Measurements from ENCODE around the gene LRRC71.

LRRC71 gene

DNA sequence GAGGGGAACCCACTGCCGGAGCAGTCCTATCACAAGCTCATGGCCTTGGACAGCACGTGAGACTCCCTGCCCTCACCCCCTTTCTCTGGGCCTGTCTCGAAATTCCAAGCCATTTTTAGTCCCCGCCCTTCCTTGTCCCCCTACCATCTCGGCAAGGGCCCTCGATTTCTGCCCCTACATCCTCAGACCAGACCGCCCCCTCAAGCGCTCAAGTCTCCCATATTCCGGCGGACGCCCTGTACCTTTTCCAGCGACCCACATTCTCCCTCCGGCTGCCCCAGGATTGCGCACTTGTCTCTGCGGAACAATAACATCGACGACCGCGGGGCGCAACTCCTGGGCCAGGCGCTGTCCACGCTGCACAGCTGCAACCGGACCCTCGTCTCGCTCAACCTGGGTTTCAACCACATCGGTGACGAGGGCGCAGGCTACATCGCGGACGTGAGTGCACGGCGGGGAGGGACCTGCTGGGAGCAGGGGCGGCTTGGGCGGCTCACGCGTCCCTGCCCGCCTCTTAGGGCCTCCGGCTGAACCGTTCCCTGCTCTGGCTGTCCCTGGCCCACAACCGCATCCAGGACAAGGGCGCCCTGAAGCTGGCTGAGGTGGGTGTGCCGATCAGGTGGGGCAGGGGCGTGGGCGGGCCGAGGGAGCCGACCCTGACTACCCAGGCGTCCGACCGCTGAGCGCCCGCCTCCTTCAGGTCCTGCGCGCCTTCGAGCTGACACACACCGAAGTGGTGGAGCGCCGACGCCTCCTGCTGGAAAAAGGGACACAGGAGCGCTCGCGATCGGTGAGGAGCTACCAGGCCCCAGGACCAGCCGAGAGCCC is 7.0 kb downstream of the LRRC71 start:
- no peak for DNase-seq (ENCODE audit: low read depth, low spot score)

- DNase-seq (ENCODE audit: low read depth, low spot score) = no peak
These were observed 7.7 kb downstream of the LRRC71 start for GRCh38 chr1:156928043-156928602.

DNA sequence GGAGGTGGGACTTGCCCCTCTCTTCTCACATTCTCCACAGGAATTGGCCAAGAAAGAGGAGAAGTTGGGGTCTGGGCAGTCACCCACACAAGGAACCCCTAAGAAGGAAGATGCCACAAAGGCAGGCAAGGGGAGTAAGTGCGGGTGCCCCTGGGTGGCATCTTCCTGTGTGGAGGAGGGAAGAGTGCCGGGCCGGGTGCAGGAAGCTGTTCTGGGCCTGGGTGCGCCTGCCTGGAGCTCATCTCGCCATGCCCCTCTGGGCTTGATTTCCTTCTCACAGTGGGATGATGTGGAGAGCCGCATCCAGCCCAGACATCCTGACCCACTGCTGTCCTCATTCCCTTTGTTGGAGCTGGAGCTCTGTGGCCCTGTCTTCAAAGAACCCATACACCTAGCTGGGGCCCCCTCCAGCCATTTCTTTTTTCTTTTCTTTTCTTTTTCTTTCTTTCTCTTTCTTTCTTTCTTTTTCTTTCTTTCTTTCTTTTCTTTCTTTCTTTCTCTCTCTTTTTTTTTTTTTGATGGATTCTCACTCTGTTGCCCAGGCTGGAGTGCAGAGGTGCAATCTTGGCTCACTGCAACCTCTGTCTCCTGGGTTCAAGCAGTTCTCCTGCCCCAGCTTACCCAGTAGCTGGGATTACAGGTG is 9.3 kb downstream of the LRRC71 start:
- no peak for DNase-seq (ENCODE audit: low read depth, low spot score)

DNA sequence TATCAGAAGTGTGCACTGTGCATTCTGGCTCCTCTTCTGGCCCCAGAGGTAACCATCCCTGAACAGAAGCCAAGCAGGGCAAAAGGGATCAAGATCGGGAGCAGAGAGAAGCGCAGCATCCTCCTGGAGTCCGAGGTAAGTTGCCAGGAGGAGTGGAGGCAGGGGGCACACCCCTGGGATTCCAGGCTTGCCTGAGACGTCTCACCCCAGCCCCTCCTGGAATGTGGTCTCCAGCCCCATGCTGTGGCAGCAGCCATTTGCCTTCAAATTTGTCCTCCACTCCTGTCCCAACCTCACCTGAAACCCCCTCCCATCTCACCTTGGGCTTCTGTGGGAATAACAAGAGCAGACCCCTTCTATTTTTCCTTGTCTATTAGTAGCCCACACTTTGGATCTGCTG is 10.1 kb downstream of the LRRC71 start:
- DNase-seq (ENCODE audit: low read depth, low spot score) = no peak

- no peak for DNase-seq (ENCODE audit: low read depth, low spot score)
These were observed 10.9 kb downstream of the LRRC71 start for GRCh38 chr1:156931211-156931952.

DNA sequence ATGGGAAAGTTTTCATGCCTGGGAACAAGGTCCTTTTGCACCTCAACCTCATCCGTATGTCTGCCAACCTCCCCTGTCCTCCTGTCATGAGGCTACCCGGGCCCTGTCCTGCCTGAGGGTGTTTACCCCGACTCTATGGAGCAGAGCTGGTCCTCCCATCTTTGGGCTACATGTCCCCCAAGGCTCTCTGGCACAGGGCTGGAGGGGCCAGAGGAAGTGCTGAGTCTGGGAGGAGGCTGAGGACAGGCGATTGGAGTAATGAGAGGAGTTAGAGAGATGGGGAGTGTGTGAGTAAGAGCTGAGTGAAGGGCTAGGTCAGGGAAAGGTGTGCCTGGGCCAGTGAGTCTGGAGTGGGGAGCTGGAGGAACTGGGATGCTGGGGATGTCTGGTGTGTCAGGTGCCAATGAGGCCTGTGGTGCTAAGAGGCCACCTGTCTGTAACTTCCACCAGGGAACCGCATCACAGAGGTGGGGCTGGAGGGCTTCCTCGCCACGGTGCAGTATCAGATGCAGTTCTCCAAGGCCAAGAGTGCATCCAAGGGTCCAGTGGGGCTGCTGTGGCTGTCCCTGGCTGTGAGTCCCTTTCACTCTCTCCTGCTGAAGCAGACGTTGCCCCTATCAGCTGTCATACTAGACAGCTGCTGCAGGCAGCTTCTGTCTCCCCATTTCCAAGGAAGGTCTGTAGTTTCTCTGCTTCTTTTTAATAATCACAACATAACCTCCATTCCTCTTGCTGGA is 11.7 kb downstream of the LRRC71 start:
- no peak for DNase-seq (ENCODE audit: low read depth, low spot score)

DNA sequence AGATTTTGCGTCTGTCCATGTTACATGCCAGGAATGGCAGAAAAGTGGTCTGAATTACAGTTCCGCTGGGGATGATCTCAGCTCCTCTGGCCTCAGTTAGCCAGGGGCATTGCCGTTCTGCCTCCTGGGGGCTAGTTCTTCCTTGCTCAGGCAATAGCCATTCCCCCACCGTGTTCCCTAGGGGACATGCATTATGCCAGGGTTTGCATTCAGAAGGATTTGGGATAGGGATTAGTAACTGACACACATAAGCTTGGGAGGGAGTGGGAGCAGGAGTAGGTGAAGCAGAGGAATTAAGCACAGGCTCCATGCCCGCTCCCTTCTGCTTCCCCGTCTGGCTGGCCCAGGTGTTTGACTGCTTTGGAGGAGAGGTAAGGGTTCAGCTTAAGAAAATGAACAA is 12.7 kb downstream of the LRRC71 start:
- DNase-seq (ENCODE audit: low read depth, low spot score) = no peak

DNA sequence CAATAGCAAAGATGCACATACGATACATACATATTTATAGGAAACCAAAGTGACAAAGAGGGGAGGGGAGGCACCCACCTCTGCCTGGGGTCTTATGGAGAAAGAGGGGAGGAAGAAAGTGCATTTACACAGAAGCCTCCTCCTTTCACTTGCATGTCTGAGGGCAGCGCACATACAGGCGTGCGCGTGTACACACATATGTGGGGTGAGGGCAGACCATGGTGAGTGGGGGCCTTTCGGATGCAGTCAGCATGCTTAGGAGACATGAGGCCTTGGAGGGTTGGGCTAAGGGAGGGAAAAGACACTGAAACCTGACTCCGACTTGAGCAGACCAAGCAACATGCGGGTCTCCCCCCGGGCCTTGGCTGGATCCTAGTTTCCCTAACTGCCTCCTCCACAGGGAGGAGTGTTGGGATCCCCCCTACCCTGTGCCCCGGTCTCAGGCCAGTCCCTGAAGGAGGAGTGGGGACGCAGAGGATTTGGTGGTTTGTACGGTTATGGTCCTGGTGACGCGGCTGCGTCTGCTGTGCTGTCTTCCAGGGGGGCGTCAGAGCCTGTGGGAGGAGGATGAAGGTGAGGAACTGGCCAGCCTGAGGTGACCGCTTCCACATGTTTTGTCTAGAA is 15.2 kb downstream of the LRRC71 start:
- no peak for DNase-seq (ENCODE audit: low read depth, low spot score)

DNA sequence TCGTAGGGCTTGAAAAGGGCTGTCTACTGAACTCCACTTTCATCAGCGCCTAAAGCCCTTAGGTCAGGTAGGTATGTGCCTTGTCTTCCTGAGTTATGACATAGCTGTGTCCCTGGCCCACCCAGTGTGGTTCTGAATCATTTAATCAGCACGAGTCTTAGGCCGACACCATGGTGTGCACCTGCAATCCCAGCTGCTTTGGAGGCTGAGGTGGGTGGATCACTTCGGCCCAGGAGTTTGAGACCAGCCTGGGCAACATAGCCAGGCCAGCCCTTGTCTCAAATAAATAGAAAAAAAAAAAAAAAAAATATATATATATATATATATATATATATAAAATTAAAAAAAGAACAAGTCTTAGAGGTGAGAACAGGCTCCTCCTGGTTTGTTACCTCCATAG is 15.8 kb downstream of the LRRC71 start:
- DNase-seq (ENCODE audit: low read depth, low spot score) = no peak

DNA sequence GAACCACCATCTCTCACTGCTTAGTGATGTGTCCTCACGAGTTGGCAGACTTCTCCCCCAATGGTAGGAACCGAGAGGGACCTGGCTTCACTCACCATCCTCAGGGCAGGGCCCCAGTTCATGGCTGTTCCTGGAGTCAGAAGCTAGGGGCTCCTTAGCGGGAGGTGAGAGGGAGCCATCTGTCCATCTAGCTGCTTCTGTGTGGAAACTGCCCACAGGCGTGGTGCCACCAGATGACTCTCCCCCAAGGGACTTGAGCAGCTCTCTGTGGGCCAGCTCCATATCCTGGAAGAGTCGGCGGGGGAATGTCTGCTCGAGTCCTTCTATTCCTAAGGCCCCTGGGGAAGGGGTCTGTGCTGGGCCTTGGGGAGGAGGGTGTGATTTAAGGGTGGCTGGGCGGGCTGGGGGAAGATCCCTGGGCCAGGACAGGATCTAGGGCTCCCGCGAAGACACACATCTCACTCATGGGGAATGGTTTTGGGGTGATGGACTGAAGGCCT is 16.3 kb downstream of the LRRC71 start:
- DNase-seq (ENCODE audit: low read depth, low spot score) = no peak

- DNase-seq (ENCODE audit: low read depth, low spot score) = no peak
These were observed 17.5 kb downstream of the LRRC71 start for GRCh38 chr1:156937883-156938282.

DNA sequence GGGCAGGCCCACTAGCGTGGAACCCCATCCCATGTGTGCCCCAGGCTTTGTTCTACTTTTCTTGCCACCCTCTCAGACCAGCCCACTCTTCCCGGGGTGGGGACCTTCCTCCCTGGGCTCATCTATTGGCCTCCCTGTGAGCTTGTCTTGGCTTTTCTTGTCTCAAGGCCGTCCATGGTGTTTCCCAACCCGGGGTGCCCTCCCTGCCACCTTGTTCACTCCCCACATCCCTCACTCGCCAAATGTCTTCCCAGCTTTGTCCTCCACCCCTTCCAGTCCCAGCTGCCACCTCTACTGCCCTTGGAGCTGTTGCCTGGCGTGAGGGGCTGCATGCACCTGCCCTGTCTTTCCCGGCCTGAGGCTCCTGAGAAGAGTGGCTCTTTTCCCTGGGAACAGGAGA is 18.4 kb downstream of the LRRC71 start:
- no peak for DNase-seq (ENCODE audit: low read depth, low spot score)

DNA sequence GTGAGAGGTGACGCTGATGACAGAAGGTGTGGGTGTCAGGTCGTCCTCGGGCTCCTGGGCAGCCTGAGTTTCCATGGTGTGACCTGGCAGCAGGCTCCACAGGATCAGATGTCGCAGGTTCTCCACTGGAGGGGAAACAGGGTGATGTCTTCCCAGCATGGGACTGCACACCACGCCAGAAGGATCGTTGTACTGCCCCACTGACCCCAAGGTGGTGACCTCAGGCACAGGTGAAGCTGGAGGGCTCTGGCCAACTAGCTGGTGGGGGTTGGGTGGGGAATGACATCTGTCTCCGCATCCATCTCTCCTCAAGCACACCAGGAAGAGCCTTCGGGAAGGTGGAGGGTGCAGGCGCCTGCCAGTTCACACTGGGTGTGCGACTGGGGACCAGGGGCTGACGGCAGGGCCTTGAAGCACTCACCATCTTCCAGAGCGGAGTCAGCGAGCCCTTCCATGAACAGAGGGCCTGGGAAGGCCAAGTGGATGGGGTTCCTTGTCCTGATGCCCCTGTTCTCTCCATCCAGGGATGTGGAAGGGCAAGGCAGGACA is 19.4 kb downstream of the LRRC71 start:
- no peak for DNase-seq (ENCODE audit: low read depth, low spot score)

GRCh38 chr1:156941675-156942074 is 21.2 kb downstream of the LRRC71 start:
- no peak for DNase-seq (ENCODE audit: low read depth, low spot score)

- DNase-seq (ENCODE audit: low read depth, low spot score) = no peak
These were observed 21.7 kb downstream of the LRRC71 start for GRCh38 chr1:156942176-156942575.

GRCh38 chr1:156942576-156942975 is 22.1 kb downstream of the LRRC71 start:
- no peak for DNase-seq (ENCODE audit: low read depth, low spot score)

DNA sequence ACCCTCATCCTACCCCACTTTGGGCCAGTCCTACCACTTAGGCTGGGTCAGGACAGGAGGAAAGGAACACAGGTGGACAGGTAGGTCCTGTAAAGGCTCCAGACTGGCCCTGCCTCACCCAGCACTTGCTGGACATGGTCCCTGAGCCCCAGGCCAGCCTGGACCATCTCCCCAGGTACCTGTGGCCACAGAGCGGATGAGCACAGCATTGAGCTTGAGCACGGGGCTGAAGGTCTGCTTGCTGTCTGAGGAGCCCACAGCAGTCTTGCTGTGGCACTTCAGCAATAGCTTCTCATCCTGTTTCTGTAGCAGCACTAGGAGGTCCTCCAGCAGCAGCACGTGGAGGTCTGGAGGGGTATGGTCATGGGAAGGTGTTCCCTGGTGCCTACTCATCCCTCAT is 23.3 kb downstream of the LRRC71 start:
- DNase-seq (ENCODE audit: low read depth, low spot score) = no peak

- no peak for DNase-seq (ENCODE audit: low read depth, low spot score)
These were observed 23.8 kb downstream of the LRRC71 start for GRCh38 chr1:156944268-156944667.

DNA sequence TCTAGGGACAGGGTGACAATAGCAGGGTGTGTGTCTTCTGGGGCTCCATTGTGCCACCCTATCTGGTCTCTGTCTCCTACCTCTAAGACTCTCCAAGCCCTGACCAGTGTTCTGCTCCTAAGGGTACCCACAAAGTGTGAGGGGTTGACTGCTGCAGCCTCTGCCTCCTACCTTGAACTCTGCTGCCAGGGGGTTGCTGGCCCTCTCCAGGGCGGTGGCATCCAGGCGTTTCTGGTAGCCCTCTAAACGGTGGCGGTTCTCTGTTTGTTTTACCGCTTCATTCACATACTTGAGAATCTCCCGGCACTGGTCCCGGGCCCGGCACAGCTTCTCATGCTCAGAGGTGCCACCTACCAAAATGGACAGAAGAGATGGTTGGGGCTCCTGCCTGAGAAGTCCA is 24.4 kb downstream of the LRRC71 start:
- DNase-seq (ENCODE audit: low read depth, low spot score) = no peak

- DNase-seq (ENCODE audit: low read depth, low spot score) = no peak
These were observed 25.6 kb downstream of the LRRC71 start for GRCh38 chr1:156945881-156946661.
